ENCODE data around the gene HORMAD2. TPM values are rescaled to one million over a fixed set of nuclear protein-coding genes. Genes with fewer than 3 reads are reported as not detected.
"Not testable (repeated sequence)": the region's sequence is repeated elsewhere in the genome, so short reads cannot be mapped to it uniquely, and the experiment has no call there.

Gene HORMAD2
- total RNA-seq, 1 experiment from 2014 or later = not detected

DNA sequence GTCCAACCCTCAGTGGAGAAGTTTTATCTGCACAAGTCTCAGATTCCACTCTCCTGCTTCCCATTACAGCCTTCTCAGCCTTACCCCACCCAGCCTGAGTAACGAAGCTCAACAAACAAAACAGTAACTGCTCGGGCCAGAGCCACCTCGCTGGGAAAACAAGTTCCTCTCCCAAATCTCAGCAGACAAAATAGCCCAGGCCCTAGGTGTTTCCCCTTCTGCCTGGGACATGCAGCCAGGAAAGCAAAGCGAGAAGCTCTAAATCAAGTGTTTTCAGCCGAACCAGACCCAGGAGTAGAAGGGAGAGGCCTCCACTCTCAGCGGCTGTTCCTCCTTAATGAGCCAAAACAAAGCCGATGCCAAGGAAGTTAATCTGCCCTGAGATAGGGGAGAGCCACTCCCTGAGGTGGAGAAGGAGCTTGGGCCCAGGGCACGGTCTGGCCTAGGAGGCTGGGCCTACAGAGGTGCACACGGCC, 122.3 kb downstream of the HORMAD2 start:
- no peaks in the 10 kb centered on the region for H3K36me3 ChIP-seq
- no peaks in the 10 kb centered on the region for H3K27me3 ChIP-seq
- DNase-seq = no peak
- H3K4me3 ChIP-seq = no peak overlapping the region
- H3K9me3 ChIP-seq = peaks cover 15% of the 10 kb centered on the region

DNA sequence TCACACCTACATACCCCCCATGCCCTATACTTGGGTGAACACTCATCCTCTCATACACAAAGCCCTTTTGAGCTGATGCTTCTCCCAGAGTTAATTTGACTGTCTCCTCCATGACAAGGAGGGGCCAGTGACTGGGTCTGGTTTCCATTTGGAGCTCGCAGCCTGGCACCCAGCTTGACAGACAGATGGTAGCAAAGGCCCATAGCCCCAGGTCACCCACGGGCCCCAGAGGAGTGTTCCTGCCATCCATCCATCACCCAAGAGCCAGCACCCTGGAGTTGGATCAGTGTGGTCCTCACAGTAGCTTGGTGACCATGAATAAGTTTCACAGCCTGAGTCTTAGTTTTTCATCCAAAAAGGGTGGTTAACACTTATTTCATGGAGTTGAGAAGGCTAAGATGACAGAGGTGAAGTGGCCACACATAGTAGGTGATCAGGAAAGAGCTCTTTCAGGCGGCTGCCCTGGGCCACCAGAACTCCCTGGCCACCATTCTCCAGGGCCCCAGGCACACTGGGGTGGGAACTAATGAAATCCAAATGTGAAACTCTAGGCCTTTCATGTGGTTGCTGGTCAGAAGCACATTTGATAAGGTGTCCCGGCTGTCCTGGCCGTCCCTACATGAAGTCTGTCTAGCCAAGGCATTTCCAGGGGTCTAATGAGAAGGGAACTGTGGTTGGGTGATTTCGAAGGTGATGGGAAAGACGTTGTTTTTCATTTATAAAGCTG, 123.9 kb downstream of the HORMAD2 start:
- Histone ChIP-seq H3K27me3 (no peaks in the 10 kb centered on the region), H3K4me3 (no peak overlapping the region), H3K36me3 (no peaks in the 10 kb centered on the region), H3K9me3 (peaks cover 15% of the 10 kb centered on the region)
- no peak for DNase-seq

DNA sequence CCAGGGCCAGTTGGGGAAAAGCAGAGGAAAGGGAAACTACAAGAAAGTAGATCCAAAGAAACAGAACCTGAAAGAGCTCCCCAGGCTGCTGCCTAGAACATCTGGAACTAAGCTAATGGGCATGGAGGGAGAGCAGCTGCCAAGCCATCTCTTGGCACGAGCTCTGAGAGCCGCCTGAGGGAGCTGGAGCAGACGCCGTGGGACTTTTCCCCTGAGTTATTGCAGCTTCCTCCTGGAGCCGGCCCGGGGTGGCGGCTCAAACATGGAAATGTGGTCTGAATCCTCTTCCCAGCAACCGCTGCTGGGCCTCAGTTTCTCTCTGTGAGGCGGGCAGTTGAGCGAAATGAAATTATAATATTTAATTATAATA, 124.5 kb downstream of the HORMAD2 start:
- Histone ChIP-seq H3K9me3 (peaks cover 15% of the 10 kb centered on the region), H3K27me3 (no peaks in the 10 kb centered on the region), H3K4me3 (no peak overlapping the region), H3K36me3 (no peaks in the 10 kb centered on the region)
- peak; percentile 93 for DNase-seq

DNA sequence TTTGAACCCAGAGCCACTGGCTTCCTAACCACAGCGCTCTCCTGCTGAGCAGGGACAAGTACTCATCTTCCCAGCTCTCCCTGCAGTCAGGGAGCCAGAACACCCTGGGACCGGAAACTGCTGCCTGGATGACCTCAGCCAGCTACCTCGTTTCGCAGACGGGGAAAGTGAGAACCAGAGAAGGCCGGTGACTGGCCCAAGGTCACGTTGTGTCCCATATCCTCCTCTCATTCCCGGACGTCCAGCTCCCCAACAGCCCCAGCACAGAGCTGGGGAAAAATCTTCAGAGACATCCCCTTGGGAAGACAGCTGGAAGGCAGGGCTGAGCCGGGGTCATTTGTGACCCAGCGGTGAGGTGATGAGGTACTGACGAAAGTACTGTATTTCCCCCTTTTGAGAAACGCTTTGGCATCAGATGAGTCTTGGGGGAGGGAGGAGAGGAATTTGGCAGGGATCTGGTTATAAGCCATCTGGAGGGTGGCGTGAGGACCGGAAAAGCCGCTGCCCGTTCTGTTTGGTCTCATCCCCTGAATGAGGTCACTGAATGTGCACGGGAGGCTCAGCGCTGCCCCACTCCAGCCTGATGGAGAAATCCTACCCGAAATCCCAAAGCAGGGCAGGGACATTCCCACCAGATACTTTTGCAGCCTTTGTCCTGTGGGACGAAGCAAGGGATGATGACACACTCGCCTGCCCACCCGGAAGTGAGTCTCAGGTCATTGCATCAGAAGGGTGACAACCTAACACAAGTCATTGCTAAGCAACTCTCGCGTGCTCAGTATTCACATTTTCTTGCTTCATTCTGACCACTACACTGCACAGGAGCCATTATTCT, 125.2 kb downstream of the HORMAD2 start:
- peak overlapping the region; percentile 12; the same call in 1 of the 2 replicates for H3K4me3 ChIP-seq
- H3K36me3 ChIP-seq = no peaks in the 10 kb centered on the region
- H3K27me3 ChIP-seq = no peaks in the 10 kb centered on the region
- peaks cover 15% of the 10 kb centered on the region for H3K9me3 ChIP-seq
- DNase-seq = peak; percentile 93

DNA sequence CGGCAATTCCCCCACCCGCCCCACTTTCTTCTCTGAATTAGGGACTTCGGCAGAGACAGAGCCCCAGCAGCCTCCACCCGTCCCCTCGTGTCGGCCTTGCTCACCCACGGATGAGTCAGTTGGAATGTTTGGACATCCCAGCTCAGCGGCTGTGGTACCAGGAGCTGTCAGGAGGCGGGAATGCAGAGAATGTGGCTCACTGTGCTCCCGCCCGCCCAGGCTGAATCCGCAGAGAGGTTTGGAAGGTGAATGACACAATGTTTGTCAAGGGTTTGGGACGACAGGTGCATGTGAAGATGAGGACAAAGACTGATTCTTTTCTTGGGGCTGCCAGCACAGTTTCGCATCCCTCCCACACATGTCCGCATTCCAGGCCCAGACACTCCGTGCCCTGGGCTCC, 126.7 kb downstream of the HORMAD2 start:
- Histone ChIP-seq H3K9me3 (peaks cover 10% of the 10 kb centered on the region), H3K27me3 (no peaks in the 10 kb centered on the region), H3K36me3 (no peaks in the 10 kb centered on the region), H3K4me3 (no peak overlapping the region)
- DNase-seq = peak; percentile 96

DNA sequence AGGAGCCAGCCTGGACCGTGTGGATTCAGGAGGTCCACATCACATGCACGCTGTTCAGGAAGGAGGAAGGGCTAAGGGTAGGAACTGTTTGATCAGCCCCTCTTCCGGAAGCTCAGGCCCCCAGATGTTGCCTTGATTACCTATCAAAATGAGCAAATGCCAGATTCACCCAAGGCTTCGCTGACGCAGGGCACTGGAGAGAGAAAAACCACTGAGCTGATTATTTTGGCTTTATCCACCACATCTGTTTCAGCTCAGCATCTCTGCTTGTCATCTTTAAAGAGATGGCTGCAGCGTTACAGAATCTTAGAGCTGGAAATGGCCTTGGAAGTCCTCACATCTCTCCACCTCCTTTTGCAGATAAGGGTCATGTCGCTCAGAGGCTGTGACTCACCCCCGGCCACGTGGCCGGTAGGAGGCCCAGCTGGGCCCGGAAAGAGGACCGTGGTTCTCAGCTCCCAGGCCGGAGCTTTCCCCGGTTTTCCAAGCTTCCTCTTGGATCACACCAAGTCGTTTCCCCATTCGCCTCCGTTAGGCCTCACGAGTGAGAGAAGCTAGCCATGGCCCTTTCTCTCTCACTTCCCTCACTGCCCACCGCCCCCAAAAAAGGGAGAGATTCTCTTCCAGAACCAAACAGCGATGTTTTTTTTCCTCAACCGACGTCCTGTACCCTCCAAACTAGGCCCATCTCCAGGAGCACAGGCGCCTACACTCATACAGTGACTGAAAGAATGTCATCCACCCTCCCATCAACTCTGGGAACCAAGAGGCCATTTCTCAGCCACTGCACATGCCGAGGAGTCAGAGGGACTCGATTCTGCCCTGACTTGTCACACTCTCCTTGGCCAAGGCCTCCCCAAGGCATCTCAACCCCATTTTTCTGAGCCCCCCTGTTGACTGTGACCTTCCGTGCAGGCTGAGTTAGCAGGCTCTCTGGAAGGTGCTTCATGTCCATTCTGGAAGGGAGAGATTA, 128.7 kb downstream of the HORMAD2 start:
- no peaks in the 10 kb centered on the region for H3K9me3 ChIP-seq
- no peaks in the 10 kb centered on the region for H3K27me3 ChIP-seq
- H3K4me3 ChIP-seq = no peak overlapping the region
- no peaks in the 10 kb centered on the region for H3K36me3 ChIP-seq
- peak; percentile 60 for DNase-seq

DNA sequence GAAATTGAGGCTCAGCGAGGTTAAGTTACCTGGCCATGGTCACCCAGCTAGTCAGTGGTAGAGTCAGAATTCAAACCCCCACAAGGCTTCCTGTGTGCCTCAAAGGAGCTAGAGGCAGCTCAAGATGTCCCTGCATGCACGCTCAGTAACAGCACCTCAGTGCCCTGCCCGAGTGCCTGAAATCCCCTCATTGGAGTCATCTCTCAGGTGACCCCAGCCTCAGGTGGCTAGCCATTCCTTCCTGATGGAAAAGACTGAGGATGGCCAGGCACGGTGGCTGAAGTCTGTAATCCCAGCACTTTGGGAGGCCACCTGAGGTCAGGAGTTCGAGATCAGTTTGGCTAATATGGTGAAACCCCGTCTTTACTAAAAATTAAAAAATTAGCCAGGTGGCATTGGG, 129.4 kb downstream of the HORMAD2 start:
- no peaks in the 10 kb centered on the region for H3K9me3 ChIP-seq
- no peak overlapping the region for H3K4me3 ChIP-seq
- H3K36me3 ChIP-seq = no peaks in the 10 kb centered on the region
- no peak for DNase-seq
- no peaks in the 10 kb centered on the region for H3K27me3 ChIP-seq

DNA sequence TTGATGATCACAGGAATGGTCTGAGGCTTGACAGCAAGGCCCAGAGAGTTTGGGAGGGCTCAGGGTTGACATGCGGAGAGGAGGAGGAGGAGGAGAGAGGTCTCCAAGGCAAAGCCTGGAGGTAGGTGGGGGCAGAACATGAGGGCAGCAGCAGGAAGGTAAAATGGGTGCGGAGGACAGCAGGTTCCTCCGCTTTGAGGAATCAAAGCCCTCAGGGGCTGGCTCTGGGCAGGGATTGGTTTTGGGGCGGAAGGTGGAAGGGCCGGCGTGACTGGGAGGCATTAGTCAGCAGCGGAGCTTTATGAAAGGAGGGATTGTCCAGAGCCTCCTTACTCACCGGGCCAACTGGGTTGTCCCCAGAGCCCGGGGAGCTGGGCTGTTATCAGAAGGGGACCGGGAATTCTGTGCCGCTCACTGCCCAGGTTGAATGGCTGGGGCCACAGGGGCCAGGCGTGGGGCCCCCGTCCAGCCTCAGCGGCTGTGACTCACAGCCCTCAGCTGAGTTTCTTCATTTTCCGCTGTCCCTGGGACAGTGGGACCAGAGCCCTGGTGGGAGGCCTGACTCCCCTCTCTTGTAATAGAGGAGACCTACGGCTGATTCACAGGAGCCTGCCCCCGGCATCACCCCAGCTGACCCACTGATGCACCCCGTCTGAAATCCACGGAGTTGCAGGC, 130.1 kb downstream of the HORMAD2 start:
- H3K4me3 ChIP-seq = no peak overlapping the region
- DNase-seq = peak; percentile 70
- H3K27me3 ChIP-seq = no peaks in the 10 kb centered on the region
- no peaks in the 10 kb centered on the region for H3K36me3 ChIP-seq
- no peaks in the 10 kb centered on the region for H3K9me3 ChIP-seq

DNA sequence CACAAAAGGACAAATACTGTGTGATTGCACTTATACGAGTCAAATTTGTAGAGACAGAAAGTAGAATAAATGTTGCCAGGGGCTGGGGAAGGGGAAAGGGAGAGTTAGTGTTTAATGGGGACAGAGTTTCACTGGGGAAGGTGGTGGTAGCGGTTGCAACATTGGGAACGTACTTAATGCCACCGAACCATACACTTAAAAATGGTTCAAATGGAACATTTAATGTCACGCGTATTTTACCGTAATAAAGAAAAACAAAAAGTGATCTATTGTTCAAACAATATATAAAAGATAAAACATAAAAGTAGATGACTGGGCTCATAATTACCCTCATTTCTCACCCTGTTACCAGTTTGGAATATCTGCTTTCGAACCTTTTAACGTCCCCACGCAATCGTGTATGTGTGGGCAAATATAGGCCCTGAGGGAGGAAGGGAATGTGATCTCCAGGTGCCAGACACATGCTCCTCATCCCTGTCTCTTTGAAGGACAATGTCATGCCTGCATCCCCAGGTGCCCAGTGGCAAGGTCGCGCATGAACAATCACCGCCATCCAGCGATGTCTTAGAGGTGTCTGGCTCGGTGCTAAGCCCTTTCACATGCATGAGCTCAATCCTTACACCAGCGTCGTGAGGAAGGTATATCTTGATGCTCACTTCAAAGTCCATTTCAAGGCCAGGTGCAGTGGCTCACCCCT, 131.0 kb downstream of the HORMAD2 start:
- H3K4me3 ChIP-seq = no peak overlapping the region
- H3K36me3 ChIP-seq = no peaks in the 10 kb centered on the region
- no peak for DNase-seq
- no peaks in the 10 kb centered on the region for H3K9me3 ChIP-seq
- no peaks in the 10 kb centered on the region for H3K27me3 ChIP-seq

DNA sequence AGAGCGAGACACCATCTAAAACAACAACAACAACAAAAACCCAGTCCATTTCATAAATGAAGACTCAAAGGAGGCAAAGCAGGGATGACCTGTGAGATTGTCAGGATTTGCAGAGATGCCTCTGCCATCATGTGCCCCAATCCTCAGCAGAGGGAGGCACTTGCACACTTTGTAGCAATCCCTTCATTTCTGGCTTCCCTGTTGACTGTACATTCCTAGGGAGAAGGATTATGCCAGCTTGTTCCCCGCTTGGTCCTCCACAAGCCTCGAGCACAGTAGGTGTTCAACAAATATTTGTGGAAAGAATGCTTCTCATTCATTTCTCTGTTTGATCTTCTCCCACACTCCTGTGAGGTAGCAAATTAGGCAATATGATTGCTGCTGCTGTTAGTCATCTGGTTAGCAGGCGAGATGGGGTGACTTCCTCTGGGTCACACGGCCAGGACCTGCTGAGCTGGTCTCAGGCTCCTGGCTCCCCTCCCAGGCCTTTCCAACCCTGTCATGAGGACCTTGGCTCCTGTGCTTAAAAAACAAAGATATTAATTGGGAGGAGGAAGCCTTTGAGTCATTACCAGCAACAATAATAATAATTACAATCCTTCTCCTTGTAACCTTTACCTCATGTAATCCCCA, 132.2 kb downstream of the HORMAD2 start:
- Histone ChIP-seq H3K36me3 (no peaks in the 10 kb centered on the region), H3K4me3 (no peak overlapping the region), H3K9me3 (no peaks in the 10 kb centered on the region), H3K27me3 (no peaks in the 10 kb centered on the region)
- peak; percentile 96 for DNase-seq

DNA sequence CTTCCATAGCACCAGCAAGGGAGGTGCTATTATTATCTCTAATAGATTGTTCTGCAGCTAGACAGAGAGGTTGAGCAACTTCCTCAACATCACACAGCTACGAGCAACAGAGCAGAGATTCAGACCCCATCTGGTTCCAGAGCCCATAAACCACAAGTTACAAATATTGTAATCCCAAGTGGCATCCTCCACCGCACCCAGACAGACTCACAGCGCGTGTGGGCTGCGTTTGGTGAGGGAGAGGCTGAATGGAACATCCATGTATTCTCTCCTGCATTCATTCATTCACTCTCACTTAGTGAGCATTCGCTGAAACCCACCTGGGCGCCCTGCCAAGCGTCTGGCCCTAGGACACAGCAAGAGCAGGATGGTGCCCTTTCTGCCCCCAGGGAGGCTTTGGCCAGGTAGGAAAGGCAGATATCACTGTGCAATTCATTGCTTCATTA, 132.8 kb downstream of the HORMAD2 start:
- Histone ChIP-seq H3K36me3 (no peaks in the 10 kb centered on the region), H3K27me3 (no peaks in the 10 kb centered on the region), H3K4me3 (no peak overlapping the region), H3K9me3 (no peaks in the 10 kb centered on the region)
- DNase-seq = peak; percentile 60

DNA sequence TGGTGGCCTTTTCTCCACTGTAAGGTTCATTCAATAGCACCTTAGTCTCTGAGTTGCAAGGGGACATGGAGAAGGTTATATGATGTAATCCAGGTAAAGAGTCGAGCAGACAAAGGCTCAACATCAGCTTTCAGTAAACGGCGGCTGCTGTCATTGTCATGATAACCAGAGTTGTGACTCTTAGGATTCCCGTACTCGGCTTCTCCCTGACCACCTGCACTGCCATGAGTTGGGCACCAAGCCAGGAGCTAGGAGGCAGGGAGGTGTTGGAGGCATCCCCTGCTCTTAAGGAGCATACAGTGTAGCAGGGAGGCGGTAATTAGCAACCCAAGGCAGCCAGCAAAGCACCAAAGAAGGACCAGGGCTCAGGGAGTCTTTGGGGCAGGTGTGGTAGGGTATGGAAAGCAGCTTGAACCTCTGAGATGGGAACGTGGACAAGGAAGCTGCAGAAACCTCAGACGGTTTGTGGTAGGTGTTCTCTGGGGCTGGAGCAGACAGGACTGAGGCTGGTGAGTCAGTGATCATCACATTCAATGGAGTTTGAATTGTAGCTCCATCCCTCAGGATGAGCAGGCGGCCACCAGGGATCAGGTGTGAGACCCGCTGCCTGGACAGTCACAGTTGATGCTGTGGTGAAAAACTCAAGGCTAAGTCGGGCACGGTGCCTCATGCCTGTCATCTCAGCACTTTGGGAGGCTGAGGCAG, 134.6 kb downstream of the HORMAD2 start:
- no peak for DNase-seq
- Histone ChIP-seq H3K4me3 (no peak overlapping the region), H3K27me3 (no peaks in the 10 kb centered on the region), H3K9me3 (no peaks in the 10 kb centered on the region), H3K36me3 (no peaks in the 10 kb centered on the region)

DNA sequence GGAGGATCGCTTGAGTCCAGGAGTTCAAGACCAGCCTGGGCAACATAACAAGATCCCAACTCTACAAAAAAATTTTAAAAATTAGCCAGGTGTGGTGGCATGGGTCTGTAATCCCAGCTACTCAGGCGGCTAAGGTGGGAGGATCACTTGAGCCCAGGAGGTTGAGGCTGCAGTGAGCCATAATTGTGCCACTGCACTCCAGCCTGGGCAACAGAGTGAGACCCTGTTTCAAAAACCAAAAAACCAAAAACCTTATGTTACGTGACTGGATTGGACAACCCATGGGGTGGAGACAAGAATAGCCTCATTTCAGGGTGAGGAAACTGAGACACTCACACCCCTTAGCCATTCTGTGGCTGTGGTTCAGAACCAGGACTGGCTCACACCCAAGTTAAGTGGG, 136.0 kb downstream of the HORMAD2 start:
- H3K9me3 ChIP-seq, DNase-seq, H3K36me3 ChIP-seq, H3K27me3 ChIP-seq, H3K4me3 ChIP-seq: not testable (repeated sequence)

DNA sequence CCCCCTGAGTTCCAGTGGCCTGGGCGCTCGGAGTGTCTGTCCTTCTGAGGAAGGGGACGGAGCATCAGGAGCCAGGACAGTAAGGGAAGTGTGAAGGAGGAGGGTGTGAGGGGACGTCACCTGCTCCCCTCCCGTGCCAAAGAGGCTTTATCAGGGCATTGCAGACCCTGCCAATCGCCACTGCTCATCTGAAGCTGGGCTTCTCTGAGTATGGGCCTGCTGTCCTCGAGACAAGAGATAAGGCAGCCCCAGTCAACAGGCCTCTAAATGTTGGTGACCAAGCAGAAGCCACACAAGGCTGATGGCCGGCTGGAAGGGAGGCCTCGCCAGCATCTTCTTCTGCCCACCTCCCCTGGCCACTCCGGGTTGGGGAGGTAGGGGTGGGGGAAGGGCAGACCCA, 136.4 kb downstream of the HORMAD2 start:
- H3K36me3 ChIP-seq = no peaks in the 10 kb centered on the region
- no peaks in the 10 kb centered on the region for H3K9me3 ChIP-seq
- DNase-seq = no peak
- no peak overlapping the region for H3K4me3 ChIP-seq
- no peaks in the 10 kb centered on the region for H3K27me3 ChIP-seq

Measured in MG63 (cell line).